Vagina (tissue), 2 donors: ENCODE results near the gene TEAD2.

Experiments used
- CTCF ChIP-seq, 3 experiments: fragments of 450-650 bp in 2 of 3; fragments of 200-600 bp in 1 of 3; sonication (generic) in 1 of 3; IDR thresholded peaks; one replicate each; pipeline ENCODE4 v1.5.1; 2017 to 2019; ENCODE audit warnings: antibody characterized with exemption in 3 of 3, mild to moderate bottlenecking in 2 of 3, moderate library complexity in 2 of 3
- POLR2AphosphoS5 ChIP-seq, 2 donors: sonication (generic); formaldehyde crosslinking; IDR thresholded peaks; one replicate each; pipeline ENCODE4 v1.9.0; 2017; ENCODE audit warnings: antibody characterized with exemption in 2 of 2, mild to moderate bottlenecking in 2 of 2, low read depth in 1 of 2; ENCODE audit not compliant: insufficient read depth in 1 of 2

GRCh38 chr19:49349567-49349966 is 12.6 kb downstream of the TEAD2 start:
- TF ChIP-seq CTCF (IDR thresholded peaks at IDR 0.05) (no peak), POLR2AphosphoS5 (IDR thresholded peaks at IDR 0.05; ENCODE audit: insufficient read depth in 1 of 2, low read depth in 1 of 2) (no peak)
